Activated naive CD4-positive, alpha-beta T cell treated with anti-CD3 and anti-CD28 coated beads, Interleukin-2, amount 50 U/mL, for 72 hours (primary cell): ENCODE measurements around the gene GNG12. TPM values are rescaled to one million over a fixed set of nuclear protein-coding genes. Genes with fewer than 3 reads are reported as not detected.

ENCODE experiments used
- ATAC-seq, 2 donors: fragments of 150-1000 bp; cut with Tn5 transposase; 2 replicates each; pipeline ENCODE4 v1.10.0; 2021; ENCODE audit warnings: mild to moderate bottlenecking in 2 of 2, moderate library complexity in 2 of 2
- DNase-seq, 2 donors: peaks; one replicate each; pipeline ENCODE4 v3.0.0; 2021 to 2022; ENCODE audit warnings: low spot score in 2 of 2
- H3K27ac Mint-ChIP-seq, 2 donors: one replicate each; pipeline ENCODE4 v1.8.0; 2022; ENCODE audit warnings: mild to moderate bottlenecking in 2 of 2, mixed read lengths in 2 of 2
- H3K36me3 Mint-ChIP-seq, 2 donors: one replicate each; pipeline ENCODE4 v1.8.0; 2022; ENCODE audit warnings: mixed read lengths in 2 of 2
- H3K9me3 Mint-ChIP-seq, 2 donors: one replicate each; pipeline ENCODE4 v1.8.0; 2022; ENCODE audit warnings: mixed read lengths in 2 of 2
- total RNA-seq, 2 donors: library from RNA; stranded (reverse); gene quantifications; one replicate each; pipeline ENCODE4 v1.2.3, GENCODE V29; 2022

GNG12 gene
- total RNA-seq, 2 donors from 2014 or later = 0.23 TPM; not detected in 1

DNA sequence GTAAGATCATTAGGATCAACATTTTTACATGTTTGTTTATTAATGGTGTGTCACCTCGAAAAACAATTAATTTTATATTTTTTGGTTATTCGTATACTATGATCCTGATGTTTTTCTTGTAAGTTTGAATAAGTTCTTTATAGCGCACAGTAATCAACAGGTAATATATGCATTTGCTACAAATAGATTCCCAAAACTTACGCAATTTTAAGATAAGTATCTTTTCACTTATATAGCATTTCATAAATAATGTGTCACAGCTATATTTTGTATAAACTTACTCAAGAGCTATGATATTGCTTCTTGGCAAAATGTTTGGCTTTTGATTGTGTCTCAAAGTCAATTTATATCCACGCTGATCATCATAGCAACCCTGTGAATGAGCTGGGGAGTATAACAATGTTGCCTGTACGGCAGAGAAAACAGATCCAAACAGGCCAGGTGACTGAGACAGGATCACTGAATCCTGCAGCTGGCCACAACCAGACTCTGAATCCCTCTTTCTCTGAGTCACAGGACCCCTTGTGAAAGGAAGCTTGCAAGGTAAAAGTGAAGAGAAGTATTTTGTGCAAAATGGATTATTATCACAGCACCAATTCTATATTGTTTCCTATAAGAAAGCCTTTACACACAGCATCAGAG is 48.6 kb downstream of the GNG12 start:
- no peaks in the 10 kb centered on the region for H3K36me3 Mint-ChIP-seq
- ATAC-seq = no peak
- no peaks in the 10 kb centered on the region for H3K9me3 Mint-ChIP-seq
- no peak for DNase-seq
- no peak overlapping the region for H3K27ac Mint-ChIP-seq

- no peaks in the 10 kb centered on the region for H3K9me3 Mint-ChIP-seq
- DNase-seq (no peak), ATAC-seq (no peak)
- H3K27ac Mint-ChIP-seq = no peak overlapping the region
- H3K36me3 Mint-ChIP-seq = no peaks in the 10 kb centered on the region
Measured at GRCh38 chr1:67780637-67781036, 52.6 kb downstream of the GNG12 start.

GRCh38 chr1:67777440-67777839 is 55.8 kb downstream of the GNG12 start:
- no peak overlapping the region for H3K27ac Mint-ChIP-seq
- DNase-seq (no peak), ATAC-seq (no peak)
- H3K9me3 Mint-ChIP-seq = no peaks in the 10 kb centered on the region
- H3K36me3 Mint-ChIP-seq = no peaks in the 10 kb centered on the region

- no peak for ATAC-seq
- DNase-seq = no peak
- H3K36me3 Mint-ChIP-seq = no peaks in the 10 kb centered on the region
Measured at GRCh38 chr1:67777016-67777415, 56.3 kb downstream of the GNG12 start.

DNA sequence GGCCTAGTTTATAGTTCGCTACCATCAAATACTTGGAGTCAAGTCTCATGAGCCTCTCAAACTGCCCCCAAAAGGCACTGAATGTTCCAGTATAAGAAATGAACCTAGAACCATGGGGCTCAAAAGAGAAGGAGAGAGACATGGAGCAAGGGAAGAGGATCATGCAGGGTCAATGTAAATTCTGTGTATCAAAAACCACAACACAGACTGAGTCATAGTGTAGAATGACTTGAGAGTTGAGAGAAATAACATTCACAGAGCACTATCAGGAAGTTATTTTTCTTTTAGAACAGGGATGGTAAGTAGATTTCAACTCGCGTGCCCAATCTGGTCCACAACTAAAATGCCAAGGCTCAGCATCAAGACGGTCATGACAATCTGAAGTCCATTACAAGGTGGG is 59.8 kb downstream of the GNG12 start:
- DNase-seq (no peak), ATAC-seq (no peak)
- Mint-ChIP-seq H3K9me3 (no peaks in the 10 kb centered on the region), H3K27ac (no peak overlapping the region), H3K36me3 (no peaks in the 10 kb centered on the region)

More at GRCh38 chr1:67777016-67777415, 56.3 kb downstream of the GNG12 start:
- Mint-ChIP-seq H3K27ac (no peak overlapping the region), H3K9me3 (no peaks in the 10 kb centered on the region)

DNA sequence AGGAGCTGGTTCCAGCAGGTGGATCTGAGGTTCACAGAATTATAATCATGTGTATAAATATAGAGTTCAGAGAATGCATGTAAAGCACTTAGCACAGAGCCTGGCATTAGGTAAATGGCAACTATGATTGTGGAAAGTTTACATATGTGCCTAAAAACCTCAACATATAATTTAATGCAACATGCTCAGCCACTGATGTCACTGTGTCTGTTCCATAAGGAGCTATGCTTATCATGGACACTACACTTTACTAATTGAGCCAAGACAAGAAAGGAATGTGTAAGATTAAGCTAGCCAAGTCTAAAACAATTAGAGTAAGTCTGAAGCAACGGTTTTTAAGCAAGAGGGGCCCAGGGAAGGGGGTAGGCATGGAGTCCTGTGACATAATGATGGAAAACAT is 61.5 kb downstream of the GNG12 start:
- H3K27ac Mint-ChIP-seq = no peak overlapping the region
- ATAC-seq = no peak
- no peaks in the 10 kb centered on the region for H3K9me3 Mint-ChIP-seq
- DNase-seq = no peak
- H3K36me3 Mint-ChIP-seq = no peaks in the 10 kb centered on the region

- no peaks in the 10 kb centered on the region for H3K36me3 Mint-ChIP-seq
- peak in 1 of 2 donors; percentile 37 for ATAC-seq
- H3K9me3 Mint-ChIP-seq = no peaks in the 10 kb centered on the region
- DNase-seq = no peak
- no peak overlapping the region for H3K27ac Mint-ChIP-seq
Measured at GRCh38 chr1:67771152-67771551, 62.1 kb downstream of the GNG12 start.

DNA sequence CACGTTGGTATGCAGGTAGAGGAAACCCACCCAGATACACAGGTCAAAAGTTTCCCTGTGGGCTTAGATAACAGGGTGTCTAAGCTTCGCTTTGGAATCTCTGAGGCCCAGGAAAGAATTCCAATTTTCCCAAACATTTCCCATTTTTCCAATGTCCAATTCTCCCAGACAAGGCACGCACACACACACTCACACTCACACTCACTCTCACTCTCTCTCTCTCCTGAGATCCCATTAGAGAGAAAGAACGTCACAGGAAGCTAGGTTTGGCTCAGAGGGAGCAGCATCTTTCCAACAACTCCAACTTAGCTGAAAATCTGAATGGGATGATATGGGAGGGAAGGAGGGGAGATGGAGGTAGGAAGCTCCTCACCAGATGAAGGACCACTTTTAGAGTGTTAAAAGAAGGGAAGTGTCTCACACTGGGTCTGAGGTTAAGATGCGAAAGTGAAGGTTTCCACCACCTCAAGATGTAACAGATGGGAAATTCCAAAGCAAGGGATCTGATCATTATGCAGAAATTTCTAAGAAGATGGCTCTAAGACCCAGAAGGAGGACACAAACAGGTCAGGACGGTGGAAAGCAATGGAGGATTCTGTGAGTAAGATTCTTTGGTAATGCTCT is 63.5 kb downstream of the GNG12 start:
- H3K27ac Mint-ChIP-seq = no peak overlapping the region
- ATAC-seq (no peak), DNase-seq (no peak)
- H3K36me3 Mint-ChIP-seq = no peaks in the 10 kb centered on the region
- no peaks in the 10 kb centered on the region for H3K9me3 Mint-ChIP-seq

DNA sequence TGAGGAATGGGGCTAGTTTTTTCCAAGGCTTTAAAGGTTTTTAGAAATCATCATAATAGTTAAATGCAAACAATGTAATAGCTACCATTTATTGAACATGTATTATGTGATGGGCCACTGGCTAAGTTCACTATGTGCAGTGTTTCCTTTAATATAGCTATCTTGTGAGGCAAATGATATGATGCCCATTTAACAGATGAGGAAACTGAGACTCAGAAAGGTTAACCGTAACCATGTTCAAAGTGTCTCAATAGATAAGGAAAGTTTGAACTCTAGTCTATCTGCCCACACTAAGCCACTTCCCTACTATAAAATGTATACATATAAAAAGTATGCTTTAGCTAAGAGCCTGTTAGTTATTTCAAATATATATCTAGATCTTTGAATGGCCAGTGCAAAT is 64.8 kb downstream of the GNG12 start:
- ATAC-seq = no peak
- no peak overlapping the region for H3K27ac Mint-ChIP-seq
- H3K9me3 Mint-ChIP-seq = no peaks in the 10 kb centered on the region
- no peak for DNase-seq
- H3K36me3 Mint-ChIP-seq = no peaks in the 10 kb centered on the region

GRCh38 chr1:67767103-67767782 is 66.0 kb downstream of the GNG12 start:
- ATAC-seq (no peak), DNase-seq (no peak)
- Mint-ChIP-seq H3K27ac (no peak overlapping the region), H3K9me3 (no peaks in the 10 kb centered on the region), H3K36me3 (no peaks in the 10 kb centered on the region)

GRCh38 chr1:67766141-67766978 is 66.9 kb downstream of the GNG12 start:
- H3K9me3 Mint-ChIP-seq = no peaks in the 10 kb centered on the region
- DNase-seq (peak in 1 of 2 donors; percentile 65), ATAC-seq (peak; percentile 59 to 65)
- no peaks in the 10 kb centered on the region for H3K36me3 Mint-ChIP-seq
- no peak overlapping the region for H3K27ac Mint-ChIP-seq

GRCh38 chr1:67764633-67765032 is 68.6 kb downstream of the GNG12 start:
- no peak overlapping the region for H3K27ac Mint-ChIP-seq

GRCh38 chr1:67761730-67762129 is 71.5 kb downstream of the GNG12 start:
- no peaks in the 10 kb centered on the region for H3K9me3 Mint-ChIP-seq
- H3K36me3 Mint-ChIP-seq = no peaks in the 10 kb centered on the region
- no peak for ATAC-seq
- no peak overlapping the region for H3K27ac Mint-ChIP-seq
- no peak for DNase-seq

More at GRCh38 chr1:67764633-67765032, 68.6 kb downstream of the GNG12 start:
- ATAC-seq (no peak), DNase-seq (no peak)
- Mint-ChIP-seq H3K36me3 (no peaks in the 10 kb centered on the region), H3K9me3 (no peaks in the 10 kb centered on the region)

DNA sequence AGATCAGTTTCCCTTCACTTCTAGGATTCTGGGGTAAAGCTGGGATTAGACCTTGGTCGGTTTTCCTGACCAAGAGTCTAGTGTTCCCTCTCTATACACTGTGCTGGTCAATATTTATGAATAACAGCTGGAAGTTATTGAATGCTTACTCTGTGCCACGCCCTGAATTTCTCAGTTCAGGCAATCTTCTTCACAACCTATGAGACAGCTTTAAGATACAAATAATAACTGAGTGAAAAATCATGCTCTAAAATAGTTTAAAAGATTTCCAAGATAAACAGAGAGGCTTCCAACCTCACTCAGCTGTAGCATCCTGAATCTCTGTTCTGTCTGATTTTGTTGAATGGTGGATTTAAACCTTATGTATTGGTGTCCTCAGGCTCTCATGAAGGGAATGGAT is 72.2 kb downstream of the GNG12 start:
- Mint-ChIP-seq H3K36me3 (no peaks in the 10 kb centered on the region), H3K27ac (no peak overlapping the region), H3K9me3 (no peaks in the 10 kb centered on the region)
- DNase-seq = no peak
- no peak for ATAC-seq

- no peak overlapping the region for H3K27ac Mint-ChIP-seq
- H3K9me3 Mint-ChIP-seq = no peaks in the 10 kb centered on the region
- no peaks in the 10 kb centered on the region for H3K36me3 Mint-ChIP-seq
- ATAC-seq (peak; percentile 73 to 76), DNase-seq (peak in 1 of 2 donors; percentile 66)
Measured at GRCh38 chr1:67760030-67760821, 73.0 kb downstream of the GNG12 start.

DNA sequence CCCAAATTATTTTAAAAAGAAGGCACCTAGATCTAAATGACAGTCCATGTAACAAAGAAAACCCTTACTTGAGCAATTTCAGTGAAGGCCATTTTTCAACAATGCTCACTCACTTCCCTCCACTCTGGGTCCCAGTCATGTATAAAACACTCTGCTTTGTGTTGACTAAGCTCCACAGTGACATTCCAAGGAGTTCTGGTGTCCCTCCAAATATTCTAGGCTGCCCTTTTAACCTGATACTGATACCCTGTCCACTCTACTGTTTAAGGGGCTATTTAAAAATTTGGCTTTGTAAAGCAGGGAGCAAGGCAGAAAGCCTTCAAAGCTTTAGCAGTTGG is 73.6 kb downstream of the GNG12 start:
- Mint-ChIP-seq H3K9me3 (no peaks in the 10 kb centered on the region), H3K36me3 (no peaks in the 10 kb centered on the region), H3K27ac (no peak overlapping the region)
- ATAC-seq = no peak
- no peak for DNase-seq
